GM19438 (cell line): ENCODE results near the gene DAPP1.
"Not testable (repeated sequence)": the region's sequence is repeated elsewhere in the genome, so short reads cannot be mapped to it uniquely, and the experiment has no call there.

Source experiments
- ATAC-seq: cut with Tn5 transposase; IDR thresholded peaks from one replicate; pipeline ENCODE4 v1.9.1; 2021; ENCODE audit warnings: low read depth; ENCODE audit not compliant: unreplicated experiment

Gene DAPP1

GRCh38 chr4:99822734-99823133, 6.1 kb downstream of the DAPP1 start:
- no peak for ATAC-seq

- ATAC-seq, result no peak
Observed at GRCh38 chr4:99824070-99824599, 7.5 kb downstream of the DAPP1 start.

- no peak for ATAC-seq
Observed at GRCh38 chr4:99825272-99825671, 8.6 kb downstream of the DAPP1 start.

- no peak for ATAC-seq
Observed at GRCh38 chr4:99826016-99826415, 9.4 kb downstream of the DAPP1 start.

- ATAC-seq, result no peak
Observed at GRCh38 chr4:99827454-99827853, 10.8 kb downstream of the DAPP1 start.

GRCh38 chr4:99827857-99828256, 11.2 kb downstream of the DAPP1 start:
- no peak for ATAC-seq

- ATAC-seq, result no peak
Observed at GRCh38 chr4:99828477-99828876, 11.8 kb downstream of the DAPP1 start.

GRCh38 chr4:99830051-99830450, 13.4 kb downstream of the DAPP1 start:
- ATAC-seq, result not testable (repeated sequence)

- no peak for ATAC-seq
Observed at GRCh38 chr4:99832321-99832720, 15.7 kb downstream of the DAPP1 start.

- ATAC-seq, result no peak
Observed at GRCh38 chr4:99832758-99833157, 16.1 kb downstream of the DAPP1 start.

- no peak for ATAC-seq
Observed at GRCh38 chr4:99833756-99834155, 17.1 kb downstream of the DAPP1 start.

GRCh38 chr4:99834569-99834968, 17.9 kb downstream of the DAPP1 start:
- ATAC-seq, result no peak

- no peak for ATAC-seq
Observed at GRCh38 chr4:99835942-99836341, 19.3 kb downstream of the DAPP1 start.

GRCh38 chr4:99838927-99839326, 22.3 kb downstream of the DAPP1 start:
- ATAC-seq, result no peak

GRCh38 chr4:99841129-99841528, 24.5 kb downstream of the DAPP1 start:
- no peak for ATAC-seq

- ATAC-seq, result no peak
Observed at GRCh38 chr4:99843413-99843812, 26.8 kb downstream of the DAPP1 start.

GRCh38 chr4:99844048-99844447, 27.4 kb downstream of the DAPP1 start:
- no peak for ATAC-seq

- no peak for ATAC-seq
Observed at GRCh38 chr4:99845179-99845578, 28.6 kb downstream of the DAPP1 start.

GRCh38 chr4:99845708-99846469, 29.3 kb downstream of the DAPP1 start:
- no peak for ATAC-seq

GRCh38 chr4:99846891-99847290, 30.3 kb downstream of the DAPP1 start:
- peak; percentile 0 for ATAC-seq

- peak; percentile 58 for ATAC-seq
Observed at GRCh38 chr4:99847362-99847976, 30.8 kb downstream of the DAPP1 start.

- ATAC-seq, result peak; percentile 36
Observed at GRCh38 chr4:99848591-99849001, 32.0 kb downstream of the DAPP1 start.
